Natural killer cell (primary cell): Measurements from ENCODE around the gene MRPL18. TPM values are rescaled to one million over a fixed set of nuclear protein-coding genes. Genes with fewer than 3 reads are reported as not detected.

Source experiments
- ATAC-seq, 3 donors: fragments of 150-1000 bp in 2 of 3; fragments of 200-7000 bp in 1 of 3; cut with Tn5 transposase; 1 replicate in 1 of 3; 2 replicates in 2 of 3; pipeline ENCODE4 v1.10.0; 2021; ENCODE audit warnings: mild to moderate bottlenecking in 2 of 3, moderate library complexity in 2 of 3
- DNase-seq, 2 donors: peaks; one replicate each; pipeline versions ENCODE4 v3.0.0 to v3.0.0-alpha.2; 2013 to 2021; ENCODE audit warnings: mixed read lengths in 1 of 2
- H3K27ac ChIP-seq: one replicate; pipeline ENCODE4 v1.5.1; 2013; ENCODE audit warnings: mild to moderate bottlenecking, low read length
- H3K27me3 ChIP-seq: one replicate; pipeline ENCODE4 v1.6.1; 2013; ENCODE audit warnings: low read length; ENCODE audit not compliant: control insufficient read depth, insufficient read depth
- H3K36me3 ChIP-seq: one replicate; pipeline ENCODE4 v1.6.1; 2013; ENCODE audit warnings: low read length; ENCODE audit not compliant: control insufficient read depth, insufficient read depth
- H3K4me1 ChIP-seq: one replicate; pipeline ENCODE4 v1.6.1; 2013; ENCODE audit warnings: low read length; ENCODE audit not compliant: control insufficient read depth, insufficient read depth
- H3K4me3 ChIP-seq: one replicate; pipeline ENCODE4 v1.5.1; 2013; ENCODE audit warnings: low read length
- H3K9me3 ChIP-seq: one replicate; pipeline ENCODE4 v1.6.1; 2013; ENCODE audit warnings: low read length; ENCODE audit not compliant: control insufficient read depth, insufficient read depth
- H3K27ac Mint-ChIP-seq, 2 donors: one replicate each; pipeline ENCODE4 v1.8.0; 2022; ENCODE audit warnings: mild to moderate bottlenecking in 2 of 2, mixed read lengths in 2 of 2, moderate library complexity in 1 of 2
- H3K27me3 Mint-ChIP-seq, 2 donors: one replicate each; pipeline ENCODE4 v1.8.0; 2022; ENCODE audit warnings: low read depth in 2 of 2, mixed read lengths in 2 of 2
- H3K36me3 Mint-ChIP-seq: one replicate; pipeline ENCODE4 v1.8.0; 2022; ENCODE audit warnings: mixed read lengths
- H3K4me1 Mint-ChIP-seq, 2 donors: one replicate each; pipeline ENCODE4 v1.8.0; 2022; ENCODE audit warnings: mixed read lengths in 2 of 2
- H3K4me3 Mint-ChIP-seq: one replicate; pipeline ENCODE4 v1.8.0; 2022; ENCODE audit warnings: mild to moderate bottlenecking, moderate library complexity, mixed read lengths
- H3K9me3 Mint-ChIP-seq, 2 donors: one replicate each; pipeline ENCODE4 v1.8.0; 2022; ENCODE audit warnings: mixed read lengths in 2 of 2
- WGBS: methylation state at CpG from one replicate; pipeline ENCODE4 v1.1.7; 2013; ENCODE audit warnings: missing lambda C conversion rate; ENCODE audit not compliant: insufficient coverage; 5-methylcytosine and 5-hydroxymethylcytosine counted together
- intact Hi-C: fragments of 100-400 bp; cut with micrococcal nuclease; formaldehyde crosslinking; loops from one replicate; pipeline ENCODE4 v1.14.2; 2022
- total RNA-seq, 4 donors: library from RNA; stranded (reverse); fragments of 120-200 nt in 1 of 4; gene quantifications; one replicate each; pipeline versions ENCODE4 v1.2.3 to v1.2.4, GENCODE V29; 2013 to 2022
- TF ChIP-seq, protein P1 (sequence below): fragments of 200-600 bp; IDR thresholded peaks from one replicate; pipeline ENCODE4 v1.8.0; 2022; ENCODE audit warnings: antibody characterized with exemption

Gene MRPL18
- total RNA-seq, 3 donors from 2014 or later (not counting 1 experiment from before 2014, with no cell fraction given), result 22.3 to 29.6 (median 22.6) TPM

DNA sequence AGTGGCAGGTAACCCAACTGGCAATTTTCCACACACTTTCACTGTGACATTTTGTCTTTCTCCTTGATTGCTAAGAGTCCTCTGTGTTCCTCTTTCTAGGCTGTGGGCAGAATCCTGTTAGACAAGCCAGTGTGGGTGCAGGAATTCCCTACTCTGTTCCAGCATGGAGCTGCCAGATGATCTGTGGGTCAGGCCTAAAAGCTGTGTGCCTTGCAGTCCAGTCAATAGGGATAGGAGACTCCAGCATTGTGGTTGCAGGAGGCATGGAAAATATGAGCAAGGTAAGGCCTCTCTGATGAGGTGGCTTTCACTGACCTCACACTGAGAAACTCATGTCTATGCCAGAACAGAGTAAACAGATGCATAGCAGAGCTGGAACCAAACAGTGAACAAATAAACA lies 23.4 kb upstream of the MRPL18 start:
- no peak overlapping the region for H3K4me3 Mint-ChIP-seq
- H3K27ac Mint-ChIP-seq, result no peak overlapping the region

DNA sequence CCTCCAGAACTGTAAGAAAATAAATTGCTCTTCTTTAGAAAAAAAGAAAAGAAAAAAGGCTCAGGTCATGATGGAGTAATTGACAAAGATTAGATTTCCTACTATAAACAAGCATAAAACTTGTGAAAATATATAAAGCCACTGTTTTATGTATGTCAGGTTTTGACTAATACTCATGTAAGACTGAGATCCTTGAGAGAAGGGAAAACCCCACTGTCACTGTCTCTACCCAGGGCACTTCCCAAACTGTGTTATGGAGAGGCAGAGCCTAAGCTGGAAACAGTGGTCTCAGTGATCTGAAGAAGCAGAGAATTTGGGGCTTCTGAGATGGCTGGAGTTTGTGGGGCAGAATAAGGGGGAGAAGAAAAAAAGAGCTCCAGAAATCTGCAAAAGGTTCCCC lies 20.8 kb upstream of the MRPL18 start:
- Histone ChIP-seq H3K4me3 (no peak overlapping the region), H3K36me3 (peaks cover 40% of the 10 kb centered on the region), H3K27ac (no peak overlapping the region), H3K27me3 (no peaks in the 10 kb centered on the region), H3K9me3 (no peaks in the 10 kb centered on the region), H3K4me1 (no peaks in the 10 kb centered on the region)
- peaks cover 37% of the 10 kb centered on the region for H3K36me3 Mint-ChIP-seq
- ATAC-seq (no peak), DNase-seq (no peak)
- H3K4me1 Mint-ChIP-seq, result no peaks in the 10 kb centered on the region
- no peak overlapping the region for H3K27ac Mint-ChIP-seq
- TF ChIP-seq, protein P1, sequence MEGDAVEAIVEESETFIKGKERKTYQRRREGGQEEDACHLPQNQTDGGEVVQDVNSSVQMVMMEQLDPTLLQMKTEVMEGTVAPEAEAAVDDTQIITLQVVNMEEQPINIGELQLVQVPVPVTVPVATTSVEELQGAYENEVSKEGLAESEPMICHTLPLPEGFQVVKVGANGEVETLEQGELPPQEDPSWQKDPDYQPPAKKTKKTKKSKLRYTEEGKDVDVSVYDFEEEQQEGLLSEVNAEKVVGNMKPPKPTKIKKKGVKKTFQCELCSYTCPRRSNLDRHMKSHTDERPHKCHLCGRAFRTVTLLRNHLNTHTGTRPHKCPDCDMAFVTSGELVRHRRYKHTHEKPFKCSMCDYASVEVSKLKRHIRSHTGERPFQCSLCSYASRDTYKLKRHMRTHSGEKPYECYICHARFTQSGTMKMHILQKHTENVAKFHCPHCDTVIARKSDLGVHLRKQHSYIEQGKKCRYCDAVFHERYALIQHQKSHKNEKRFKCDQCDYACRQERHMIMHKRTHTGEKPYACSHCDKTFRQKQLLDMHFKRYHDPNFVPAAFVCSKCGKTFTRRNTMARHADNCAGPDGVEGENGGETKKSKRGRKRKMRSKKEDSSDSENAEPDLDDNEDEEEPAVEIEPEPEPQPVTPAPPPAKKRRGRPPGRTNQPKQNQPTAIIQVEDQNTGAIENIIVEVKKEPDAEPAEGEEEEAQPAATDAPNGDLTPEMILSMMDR, result no peak
- intact Hi-C loops, result no loop called here
- no peak overlapping the region for H3K4me3 Mint-ChIP-seq
- H3K27me3 Mint-ChIP-seq, result no peaks in the 10 kb centered on the region
- no peaks in the 10 kb centered on the region for H3K9me3 Mint-ChIP-seq

More for the DNA sequence above, 23.4 kb upstream of the MRPL18 start:
- DNase-seq, result no peak
- Histone ChIP-seq H3K36me3 (peaks cover 42% of the 10 kb centered on the region), H3K27me3 (no peaks in the 10 kb centered on the region), H3K4me3 (no peak overlapping the region), H3K9me3 (no peaks in the 10 kb centered on the region), H3K4me1 (peaks cover 8% of the 10 kb centered on the region), H3K27ac (no peak overlapping the region)
- TF ChIP-seq, protein P1, result no peak
- intact Hi-C loops, result no loop called here
- Mint-ChIP-seq H3K27me3 (no peaks in the 10 kb centered on the region), H3K4me1 (peaks cover 10 to 12% of the 10 kb centered on the region in 2 donors), H3K36me3 (peaks cover 37% of the 10 kb centered on the region), H3K9me3 (no peaks in the 10 kb centered on the region)
- no peak for ATAC-seq

DNA sequence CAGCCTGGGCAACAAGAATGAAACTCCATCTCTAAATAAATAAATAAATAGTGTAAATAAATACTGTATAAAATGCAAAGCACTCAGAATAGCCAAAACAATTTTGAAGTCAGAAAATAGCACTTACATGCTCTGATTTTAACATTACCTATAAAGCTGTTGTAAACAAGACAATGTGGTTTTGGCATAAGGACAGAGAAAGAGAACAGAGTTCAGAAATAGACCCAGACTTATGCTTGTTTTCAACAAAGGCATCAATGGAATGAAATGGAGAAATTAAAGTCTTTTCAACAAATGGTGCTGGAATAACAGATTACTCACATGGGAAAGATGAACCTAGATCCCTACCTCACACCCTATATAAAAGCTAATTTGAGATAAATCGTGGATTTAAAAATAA lies 18.1 kb upstream of the MRPL18 start:
- Histone ChIP-seq H3K27me3 (no peaks in the 10 kb centered on the region), H3K27ac (no peak overlapping the region), H3K9me3 (no peaks in the 10 kb centered on the region), H3K36me3 (peaks cover 37% of the 10 kb centered on the region), H3K4me3 (no peak overlapping the region), H3K4me1 (no peaks in the 10 kb centered on the region)
- intact Hi-C loops, result no loop called here
- TF ChIP-seq, protein P1, result no peak
- Mint-ChIP-seq H3K9me3 (no peaks in the 10 kb centered on the region), H3K27me3 (no peaks in the 10 kb centered on the region), H3K27ac (no peak overlapping the region), H3K4me3 (no peak overlapping the region), H3K4me1 (no peaks in the 10 kb centered on the region), H3K36me3 (peaks cover 37% of the 10 kb centered on the region)
- DNase-seq, result no peak
- ATAC-seq, result no peak
- WGBS, result no CpG with 5 or more reads among the region's 1 CpG

DNA sequence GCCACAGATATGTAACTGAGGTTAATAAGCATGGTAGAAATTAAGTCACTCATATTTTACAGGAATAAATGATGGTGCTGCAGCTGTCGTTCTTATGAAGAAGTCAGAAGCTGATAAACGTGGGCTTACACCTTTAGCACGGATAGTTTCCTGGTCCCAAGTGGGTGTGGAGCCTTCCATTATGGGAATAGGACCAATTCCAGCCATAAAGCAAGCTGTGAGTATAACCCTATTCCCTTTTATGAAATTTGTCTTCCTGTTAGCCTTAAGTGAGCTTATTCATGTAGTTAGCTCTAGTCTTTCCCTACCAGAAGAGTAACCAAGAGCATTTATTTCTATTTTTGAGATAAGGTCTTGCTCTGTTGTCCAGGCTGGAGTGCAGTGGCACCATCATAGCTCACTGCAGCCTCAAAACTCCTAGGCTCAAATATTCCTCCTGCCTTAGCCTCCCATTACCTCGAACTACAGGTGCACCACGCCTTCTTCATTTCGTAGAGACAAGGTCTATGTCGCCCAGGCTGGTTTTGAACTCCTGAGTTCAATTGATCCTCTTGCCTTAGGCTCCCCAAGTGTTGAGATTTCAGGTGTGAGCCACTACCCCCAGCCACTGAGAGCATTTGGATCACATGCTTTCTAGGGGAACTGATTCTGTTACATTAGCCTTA lies 12.9 kb upstream of the MRPL18 start:
- Histone ChIP-seq H3K4me1 (no peaks in the 10 kb centered on the region), H3K4me3 (no peak overlapping the region), H3K27me3 (no peaks in the 10 kb centered on the region), H3K36me3 (peaks cover 57% of the 10 kb centered on the region), H3K27ac (no peak overlapping the region), H3K9me3 (no peaks in the 10 kb centered on the region)
- Mint-ChIP-seq H3K27ac (peak overlapping the region; percentile 50 to 62), H3K4me3 (no peak overlapping the region), H3K4me1 (peaks cover 7 to 8% of the 10 kb centered on the region in 2 donors), H3K36me3 (peaks cover 29% of the 10 kb centered on the region), H3K9me3 (no peaks in the 10 kb centered on the region), H3K27me3 (no peaks in the 10 kb centered on the region)
- DNase-seq (no peak), ATAC-seq (no peak)
- intact Hi-C loops, result no loop called here
- 95% methylated on average over 7 of the region's 7 CpGs for WGBS
- TF ChIP-seq, protein P1, result no peak
